Measurements from ENCODE around the gene SUMO4.

DNA sequence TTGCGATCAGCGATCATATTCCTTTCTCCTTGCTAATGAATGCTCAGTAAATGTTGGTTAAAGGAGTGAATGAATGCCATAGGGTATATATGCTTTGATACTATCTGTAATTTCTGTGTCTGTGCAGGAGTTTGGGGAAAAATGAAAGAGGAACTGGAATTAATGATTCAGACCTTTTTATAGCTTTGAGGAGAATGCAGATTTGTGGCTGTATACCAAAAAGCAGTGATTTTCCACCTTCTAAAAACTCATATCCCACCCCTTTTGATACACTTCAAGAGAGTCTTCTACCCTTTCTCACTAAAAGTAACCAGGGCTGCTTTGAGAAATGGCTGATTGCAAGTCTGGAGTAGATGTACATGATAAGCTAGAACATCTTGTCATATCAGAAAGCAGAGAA is 26.6 kb upstream of the SUMO4 start:
- TF ChIP-seq POLR2A (IDR thresholded peaks at IDR 0.05) (no peak), EP300 (IDR thresholded peaks at IDR 0.05; ENCODE audit: low read depth) (no peak)

Data from transverse colon (tissue), 1 donor.